GM18909 (cell line): ENCODE results near the gene FARSA.
"Not testable (repeated sequence)": the region's sequence is repeated elsewhere in the genome, so short reads cannot be mapped to it uniquely, and the experiment has no call there.

ENCODE experiments used
- ATAC-seq: cut with Tn5 transposase; IDR thresholded peaks from one replicate; pipeline ENCODE4 v1.9.1; 2021; ENCODE audit warnings: mild to moderate bottlenecking; ENCODE audit not compliant: unreplicated experiment, poor library complexity

FARSA gene

GRCh38 chr19:12933287-12934072 lies at the start of gene FARSA:
Gene FARSA (minus strand): TSS chr19:12933711. CDS start chr19:12933696, 15 bp downstream.
- peak; percentile 46 for ATAC-seq

GRCh38 chr19:12983091-12983490 lies 49.6 kb upstream of the FARSA start:
- no peak for ATAC-seq

- no peak for ATAC-seq
Measured at GRCh38 chr19:12982648-12983047, 49.1 kb upstream of the FARSA start.

DNA sequence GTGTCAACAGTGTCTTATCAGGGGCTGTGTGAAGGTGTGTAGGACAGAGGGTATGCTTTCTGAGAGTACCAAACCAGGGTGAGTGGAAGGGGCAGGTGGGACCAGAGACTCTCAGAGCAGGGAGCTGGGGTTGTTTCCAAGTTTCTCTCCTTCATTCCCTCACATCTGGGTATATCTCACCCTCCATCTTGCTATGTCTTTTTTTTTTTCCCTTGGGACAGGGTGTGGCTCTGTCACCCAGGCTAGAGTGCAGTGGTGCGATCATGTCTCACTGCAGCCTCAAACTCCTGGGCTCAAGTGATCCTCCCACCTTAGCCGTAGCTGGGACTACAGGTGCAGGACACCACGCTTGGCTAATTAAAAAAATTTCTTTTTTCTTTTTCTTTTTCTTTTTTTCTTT lies 46.5 kb upstream of the FARSA start:
- no peak for ATAC-seq

- ATAC-seq, result not testable (repeated sequence)
Measured at GRCh38 chr19:12976109-12976508, 42.6 kb upstream of the FARSA start.

DNA sequence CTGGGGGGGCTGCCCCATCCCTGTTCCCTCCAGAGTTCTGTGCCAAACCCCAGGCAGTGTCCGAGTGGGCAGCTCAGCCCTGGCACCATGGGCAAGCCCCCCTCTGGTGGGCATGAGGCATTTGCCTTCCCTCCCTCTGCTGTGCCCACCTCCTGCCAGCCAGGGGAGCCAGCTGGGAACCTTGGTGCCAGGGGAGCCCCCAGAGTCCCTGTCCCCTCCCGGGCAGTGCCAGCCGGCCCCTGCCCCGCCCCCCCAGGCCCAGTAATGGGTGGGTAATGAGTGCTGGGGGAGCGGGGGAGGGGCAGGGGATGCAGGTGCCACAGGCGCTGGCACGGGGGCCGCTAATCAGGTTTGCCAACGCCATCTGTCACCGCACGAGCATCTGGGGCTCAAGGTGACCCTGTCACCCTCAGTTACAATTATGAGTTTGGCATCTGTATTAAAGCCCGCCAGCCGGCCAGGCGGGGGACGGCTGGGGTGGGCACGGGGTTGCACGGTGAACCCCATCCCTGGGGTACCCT lies 41.8 kb upstream of the FARSA start:
- ATAC-seq, result no peak

DNA sequence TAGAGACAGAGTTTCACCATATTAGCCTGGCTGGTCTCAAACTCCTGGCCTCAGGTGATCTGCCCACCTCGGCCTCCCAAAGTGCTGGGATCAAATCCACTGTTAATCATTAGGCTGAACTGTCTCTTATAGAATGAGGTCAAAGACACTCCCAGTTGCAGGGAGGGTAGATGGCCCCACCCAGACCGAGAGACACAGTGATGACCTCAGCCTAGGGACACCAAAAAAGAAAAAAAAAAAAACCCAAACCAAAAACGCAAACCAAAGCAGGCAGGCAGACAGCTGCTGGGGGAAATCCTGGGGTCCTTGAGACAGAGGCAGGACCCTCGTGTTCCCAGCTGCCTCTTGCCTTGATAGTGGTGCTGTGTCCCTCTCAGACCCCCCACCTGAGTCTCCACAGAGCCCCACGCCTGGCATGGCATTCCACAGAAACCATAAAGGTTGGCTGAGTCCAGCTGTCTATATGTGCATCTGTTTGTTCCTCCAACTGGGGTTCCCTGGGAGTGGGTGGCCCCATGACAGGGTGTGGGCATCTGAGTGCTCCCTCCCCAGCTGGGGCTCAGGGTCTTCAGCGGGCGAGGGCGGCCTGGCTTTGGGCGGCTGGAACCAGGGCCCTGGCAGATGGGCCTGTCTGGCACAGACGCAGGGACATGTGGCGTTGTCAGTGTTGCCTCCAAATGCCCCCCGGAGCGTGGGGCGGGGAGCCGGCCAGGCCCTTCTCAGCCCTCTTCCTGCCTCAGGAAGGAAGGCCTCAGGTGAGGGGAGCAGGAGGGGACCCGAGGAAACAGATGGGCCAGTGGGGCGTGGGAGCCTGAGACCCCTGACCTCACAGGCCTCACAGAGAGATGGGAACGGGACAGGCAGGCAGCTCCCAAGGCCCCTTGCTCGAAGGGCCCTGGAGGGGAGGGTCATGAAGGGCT lies 41.0 kb upstream of the FARSA start:
- ATAC-seq, result no peak

DNA sequence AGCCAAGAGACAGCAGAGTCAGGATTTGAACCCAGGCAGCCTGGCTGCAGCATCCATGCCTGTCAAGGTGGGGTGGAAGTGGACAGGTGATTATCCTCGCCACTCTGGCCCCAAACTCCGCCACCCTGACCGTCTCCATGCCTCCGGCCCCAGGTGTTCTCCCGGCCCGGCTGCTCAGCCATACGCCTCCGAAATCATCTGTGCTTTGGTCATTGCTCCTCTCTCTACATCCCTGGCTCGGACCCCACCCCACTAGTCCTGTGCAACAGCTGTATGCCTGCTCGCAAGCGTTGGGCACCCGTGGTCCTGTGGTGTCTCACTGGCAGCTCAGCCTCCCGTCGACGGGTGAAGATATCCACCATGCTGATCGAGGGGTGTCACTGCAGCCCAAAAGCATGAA lies 39.7 kb upstream of the FARSA start:
- no peak for ATAC-seq

GRCh38 chr19:12970070-12970820 lies 36.7 kb upstream of the FARSA start:
- no peak for ATAC-seq

DNA sequence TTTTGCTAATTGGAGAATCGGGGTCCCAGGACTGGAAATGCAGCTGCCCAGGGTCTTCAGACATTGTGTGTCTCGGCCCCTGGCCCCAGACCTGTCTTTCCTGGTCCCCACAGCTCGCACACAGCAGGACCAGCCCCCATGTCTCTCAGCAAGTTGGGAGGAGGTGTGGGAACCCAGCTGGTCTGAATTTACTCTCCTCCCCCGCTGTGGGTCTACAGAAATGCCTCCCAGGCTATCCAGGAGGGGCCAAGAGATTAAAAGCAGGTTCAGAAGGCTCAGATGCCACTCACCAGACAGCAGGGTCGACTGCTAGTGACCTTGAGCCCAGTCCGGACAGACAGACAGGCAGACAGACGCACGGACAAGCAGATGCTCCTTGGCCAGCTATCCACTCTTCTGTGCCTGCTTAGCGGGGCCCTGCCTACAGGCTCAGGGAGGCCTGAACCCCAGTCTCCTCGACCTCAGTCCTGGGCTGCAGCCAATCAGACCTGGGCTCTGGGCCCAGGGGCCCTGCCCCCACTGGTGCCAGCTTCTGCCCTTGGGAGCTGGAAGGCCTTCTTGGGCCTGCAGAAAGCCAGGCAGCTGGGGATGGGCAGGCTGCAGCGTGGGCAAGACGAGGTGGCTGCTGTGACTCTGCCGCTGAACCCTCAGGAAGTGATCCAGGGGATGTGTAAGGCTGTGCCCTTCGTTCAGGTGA lies 35.9 kb upstream of the FARSA start, which contains the start of gene DAND5:
Gene DAND5 (plus strand): TSS at position 285 of the 697 bp plus-strand sequence. CDS start 85 bp downstream, at position 370.
- ATAC-seq, result no peak

DNA sequence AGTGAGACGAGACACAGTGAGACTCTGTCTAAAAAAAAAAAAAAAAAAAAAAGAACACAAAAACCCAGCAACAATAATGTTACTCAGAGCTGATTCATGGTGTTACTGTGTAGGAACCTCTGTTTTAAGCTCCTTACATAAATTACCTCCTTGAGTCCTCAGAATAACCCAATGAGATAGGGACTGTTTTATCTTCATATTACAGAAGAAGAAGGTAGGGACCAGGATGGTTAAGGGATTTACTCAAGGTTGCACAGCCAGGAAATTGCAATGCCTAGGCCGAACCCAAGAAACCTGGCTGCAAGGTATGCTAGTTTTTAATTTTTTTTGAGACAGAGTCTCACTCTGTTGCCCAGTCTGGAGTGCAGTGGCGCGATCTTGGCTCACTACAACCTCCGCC lies 34.4 kb upstream of the FARSA start:
- ATAC-seq, result no peak

- ATAC-seq, result no peak
Measured at GRCh38 chr19:12965812-12966135, 32.3 kb upstream of the FARSA start.

DNA sequence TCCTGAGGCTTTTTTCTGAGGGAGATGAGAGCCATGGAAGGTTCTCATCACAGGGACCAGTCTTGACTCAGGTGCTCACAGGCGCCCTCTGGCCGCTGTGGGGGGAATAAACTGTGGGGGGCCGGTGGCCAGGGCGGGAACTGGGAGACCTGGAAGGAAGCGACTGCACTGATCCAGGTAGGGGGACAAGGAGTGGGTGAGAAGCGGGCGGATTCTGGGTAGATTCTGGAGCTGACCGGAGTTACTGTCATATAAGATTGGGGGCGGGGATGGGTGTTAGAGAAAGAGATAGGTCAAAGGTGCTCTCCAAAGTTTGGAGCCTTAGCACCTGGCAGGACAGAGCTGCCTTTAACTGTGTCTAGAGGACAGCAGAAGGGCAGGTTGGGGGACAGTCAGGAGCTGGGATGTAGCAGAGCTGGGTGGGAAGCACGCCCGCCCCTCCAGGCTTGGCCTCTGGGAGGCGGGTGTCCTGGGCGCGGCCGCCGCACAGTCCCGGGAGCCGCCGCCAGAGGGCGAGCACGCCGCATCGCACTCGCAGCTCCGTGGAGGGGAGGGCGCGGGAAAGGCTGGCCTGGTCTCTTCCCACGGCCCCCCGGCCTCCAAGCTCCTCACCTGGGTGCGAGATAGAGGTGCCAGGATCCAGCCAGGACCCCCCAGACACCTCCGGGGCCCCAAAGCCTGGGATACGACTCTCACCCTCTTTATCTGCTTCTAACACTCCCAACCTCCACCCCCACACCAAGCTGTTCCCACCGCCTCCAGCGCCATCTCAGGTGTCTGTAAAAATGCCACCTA lies 31.7 kb upstream of the FARSA start:
- ATAC-seq, result peak; percentile 72

DNA sequence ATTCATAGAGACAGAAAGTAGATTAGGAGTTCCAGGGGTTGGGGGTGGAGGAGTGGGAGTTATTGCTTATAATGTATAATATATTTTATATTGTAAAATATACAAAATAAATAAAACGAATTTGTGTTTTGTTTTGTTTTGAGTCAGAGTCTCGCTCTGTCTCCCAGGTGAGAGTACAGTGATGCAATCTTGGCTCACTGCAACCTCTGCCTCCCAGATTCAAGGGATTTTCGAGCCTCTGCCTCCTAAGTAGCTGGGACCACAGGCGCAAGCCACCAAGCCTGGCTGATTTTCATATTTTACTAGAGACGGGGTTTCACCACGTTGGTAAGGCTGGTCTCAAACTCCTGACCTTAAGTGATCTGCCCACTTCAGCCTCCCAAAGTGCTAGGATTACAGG lies 26.0 kb upstream of the FARSA start:
- no peak for ATAC-seq

DNA sequence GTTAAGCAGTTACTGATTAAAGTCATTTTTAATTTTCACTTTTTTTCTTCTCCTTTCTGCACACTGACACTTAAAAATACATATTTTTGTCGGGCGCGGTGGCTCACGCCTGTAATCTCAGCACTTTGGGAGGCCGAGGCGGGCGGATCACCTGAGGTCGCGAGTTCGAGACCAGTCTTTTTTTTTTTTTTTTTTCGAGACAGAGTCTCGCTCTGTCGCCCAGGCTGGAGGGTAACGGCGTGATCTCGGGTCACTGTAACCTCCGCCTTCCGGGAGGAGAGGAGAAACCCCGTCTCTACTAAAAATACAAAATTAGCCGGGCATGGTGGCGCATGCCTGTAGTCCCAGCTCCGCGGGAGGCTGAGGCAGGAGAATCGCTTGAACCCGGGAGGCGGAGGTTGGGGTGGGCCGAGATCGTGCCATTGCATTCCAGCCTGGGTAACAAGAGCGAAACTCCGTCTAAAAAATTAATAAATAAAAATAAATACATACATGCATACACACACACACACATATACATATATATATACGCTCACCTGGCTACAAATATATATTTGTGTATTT lies 24.0 kb upstream of the FARSA start:
- ATAC-seq, result not testable (repeated sequence)

DNA sequence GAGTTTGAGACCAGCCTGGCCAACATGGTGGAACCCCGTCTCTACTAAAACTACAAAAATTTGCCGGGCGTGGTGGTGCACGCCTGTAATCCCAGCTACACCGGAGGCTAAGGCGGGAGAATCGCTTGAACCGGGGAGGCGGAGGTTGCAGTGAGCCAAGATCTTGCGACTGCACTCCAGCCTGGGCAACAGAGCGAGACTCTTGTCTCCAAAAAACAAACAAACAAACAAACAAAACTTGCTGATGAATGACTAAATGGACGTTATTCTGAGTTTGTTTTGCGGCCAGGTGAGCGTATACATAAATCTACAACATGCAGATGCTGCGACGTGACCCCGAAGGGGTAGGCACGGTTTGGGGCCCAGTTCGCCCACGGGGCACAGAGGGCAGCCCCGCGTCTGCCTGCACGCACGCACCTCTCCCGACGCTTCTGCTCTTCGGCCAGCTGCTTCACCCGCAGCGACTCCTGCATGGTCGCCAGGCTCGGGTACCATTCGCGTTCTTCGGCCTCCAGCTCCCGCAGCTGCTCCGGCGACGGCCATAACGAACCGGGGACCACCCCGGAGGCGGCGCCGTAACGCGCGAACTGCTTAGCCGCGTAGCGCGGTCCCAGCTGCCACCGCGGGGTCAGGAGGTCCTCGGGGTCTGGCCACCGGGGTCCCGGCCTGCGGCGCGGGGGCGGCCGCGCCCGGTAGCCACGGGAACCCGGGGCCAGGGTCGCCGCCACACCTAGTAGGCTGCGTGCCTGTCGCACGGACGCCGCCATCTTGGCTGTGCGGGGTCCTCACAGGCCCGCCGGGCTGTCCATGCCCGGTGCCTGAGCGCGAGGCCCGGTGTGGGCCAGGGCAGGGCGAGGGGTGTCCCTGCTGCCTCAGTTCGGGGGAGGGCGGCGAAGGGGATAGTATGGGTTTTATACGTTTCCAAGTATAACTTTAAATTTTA lies 23.2 kb upstream of the FARSA start, which contains the start of gene GADD45GIP1:
Gene GADD45GIP1 (minus strand): TSS at position 778 of the 943 bp plus-strand sequence. CDS start 11 bp downstream, at position 767.
- peak; percentile 83 for ATAC-seq

DNA sequence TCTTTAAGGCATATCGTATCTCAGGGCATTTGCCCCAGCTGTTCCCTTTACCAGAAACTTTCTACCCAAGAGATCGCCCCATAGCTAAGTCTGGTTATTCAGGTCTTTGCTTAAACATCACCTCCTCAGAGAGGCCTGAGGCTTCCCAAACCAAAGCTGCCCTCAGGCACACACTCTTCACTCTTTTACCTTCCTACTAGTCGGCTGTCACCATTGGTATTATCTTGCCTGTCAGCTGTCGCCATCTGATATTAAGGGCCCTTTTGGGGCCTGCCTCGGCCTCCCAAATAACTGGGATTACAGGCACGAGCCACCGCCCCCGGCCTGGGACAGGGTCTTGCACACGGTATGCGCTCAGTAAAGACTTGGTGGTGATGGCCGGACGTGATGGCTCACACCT lies 22.5 kb upstream of the FARSA start:
- no peak for ATAC-seq
